ENCODE results near the gene SPOCK2.

DNA sequence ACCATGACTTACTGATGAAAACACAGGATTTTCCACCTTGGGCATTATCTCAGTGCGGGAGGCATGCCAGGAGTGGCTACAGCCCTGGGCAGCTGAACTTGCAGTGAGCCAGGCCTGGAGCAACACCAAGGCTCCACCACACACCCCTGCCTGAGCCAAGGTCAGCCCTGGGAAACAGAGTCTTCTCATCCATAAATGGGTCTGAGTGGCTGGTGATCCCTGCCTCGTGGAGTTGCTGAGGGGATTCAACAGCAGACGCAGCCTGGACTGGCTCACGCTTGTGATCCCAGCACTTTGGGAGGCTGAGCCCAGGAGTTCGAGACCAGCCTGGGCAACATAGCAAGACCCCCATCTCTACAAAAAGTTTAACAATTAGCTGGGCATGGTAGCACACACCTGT lies 32.2 kb downstream of the SPOCK2 start:
- TF ChIP-seq, protein P1, sequence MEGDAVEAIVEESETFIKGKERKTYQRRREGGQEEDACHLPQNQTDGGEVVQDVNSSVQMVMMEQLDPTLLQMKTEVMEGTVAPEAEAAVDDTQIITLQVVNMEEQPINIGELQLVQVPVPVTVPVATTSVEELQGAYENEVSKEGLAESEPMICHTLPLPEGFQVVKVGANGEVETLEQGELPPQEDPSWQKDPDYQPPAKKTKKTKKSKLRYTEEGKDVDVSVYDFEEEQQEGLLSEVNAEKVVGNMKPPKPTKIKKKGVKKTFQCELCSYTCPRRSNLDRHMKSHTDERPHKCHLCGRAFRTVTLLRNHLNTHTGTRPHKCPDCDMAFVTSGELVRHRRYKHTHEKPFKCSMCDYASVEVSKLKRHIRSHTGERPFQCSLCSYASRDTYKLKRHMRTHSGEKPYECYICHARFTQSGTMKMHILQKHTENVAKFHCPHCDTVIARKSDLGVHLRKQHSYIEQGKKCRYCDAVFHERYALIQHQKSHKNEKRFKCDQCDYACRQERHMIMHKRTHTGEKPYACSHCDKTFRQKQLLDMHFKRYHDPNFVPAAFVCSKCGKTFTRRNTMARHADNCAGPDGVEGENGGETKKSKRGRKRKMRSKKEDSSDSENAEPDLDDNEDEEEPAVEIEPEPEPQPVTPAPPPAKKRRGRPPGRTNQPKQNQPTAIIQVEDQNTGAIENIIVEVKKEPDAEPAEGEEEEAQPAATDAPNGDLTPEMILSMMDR (IDR thresholded peaks at IDR 0.05): no peak
- no peak for TF ChIP-seq EZH2 (IDR thresholded peaks at IDR 0.05; ENCODE audit: borderline replicate concordance, insufficient read depth, low read depth, low read length, poor library complexity, severe bottlenecking)

Data from B cell (primary cell).